MM.1S (cell line): ENCODE results near the gene WNT5A.
"Not testable (repeated sequence)": the region's sequence is repeated elsewhere in the genome, so short reads cannot be mapped to it uniquely, and the experiment has no call there.

ENCODE experiments used
- DNase-seq: peaks from one replicate; pipeline ENCODE4 v3.0.0-alpha.2; 2015
- H2AFZ ChIP-seq: fragments of 300-600 bp; sonication (generic); 2 replicates; pipeline ENCODE4 v1.6.0; 2016; ENCODE audit warnings: antibody characterized with exemption, low read length
- H3F3A ChIP-seq: fragments of 300-600 bp; sonication (generic); 2 replicates; pipeline ENCODE4 v1.6.1; 2016; ENCODE audit warnings: mild to moderate bottlenecking, antibody characterized with exemption, low read length, moderate library complexity, mixed read lengths; ENCODE audit not compliant: insufficient read depth
- H3K27ac ChIP-seq: fragments of 300-600 bp; sonication (generic); 2 replicates; pipeline ENCODE4 v1.5.1; 2016; ENCODE audit warnings: mild to moderate bottlenecking, low read length
- H3K27me3 ChIP-seq: fragments of 300-600 bp; sonication (generic); replicated peaks from 2 replicates; pipeline ENCODE4 v1.6.0; 2016; ENCODE audit warnings: low read length; ENCODE audit not compliant: insufficient read depth
- H3K36me3 ChIP-seq: fragments of 300-600 bp; sonication (generic); replicated peaks from 2 replicates; pipeline ENCODE4 v1.6.1; 2016; ENCODE audit warnings: mild to moderate bottlenecking, low read length, mixed read lengths; ENCODE audit not compliant: insufficient read depth
- H3K4me1 ChIP-seq: fragments of 300-600 bp; sonication (generic); 2 replicates; pipeline ENCODE4 v1.6.1; 2016; ENCODE audit warnings: low read length, mixed read lengths
- H3K4me2 ChIP-seq: fragments of 300-600 bp; sonication (generic); 2 replicates; pipeline ENCODE4 v1.6.0; 2016; ENCODE audit warnings: low read depth, low read length
- H3K4me3 ChIP-seq: fragments of 300-600 bp; sonication (generic); 2 replicates; pipeline ENCODE4 v1.5.1; 2016; ENCODE audit warnings: low read length, mixed read lengths
- H3K79me2 ChIP-seq: fragments of 300-600 bp; sonication (generic); 2 replicates; pipeline ENCODE4 v1.6.1; 2016; ENCODE audit warnings: mixed run types, low read length, mixed read lengths
- H3K9ac ChIP-seq: fragments of 300-600 bp; sonication (generic); 2 replicates; pipeline ENCODE4 v1.6.1; 2016; ENCODE audit warnings: low read length, mixed read lengths
- H3K9me2 ChIP-seq: fragments of 300-600 bp; sonication (generic); replicated peaks from 2 replicates; pipeline ENCODE4 v1.6.1; 2016; ENCODE audit warnings: mild to moderate bottlenecking, low read length, mixed read lengths; ENCODE audit not compliant: insufficient read depth
- H3K9me3 ChIP-seq: fragments of 300-600 bp; sonication (generic); replicated peaks from 2 replicates; pipeline ENCODE4 v1.6.1; 2016; ENCODE audit warnings: mild to moderate bottlenecking, low read length, mixed read lengths; ENCODE audit not compliant: insufficient read depth
- H4K20me1 ChIP-seq: fragments of 300-600 bp; sonication (generic); 2 replicates; pipeline ENCODE4 v1.6.1; 2016; ENCODE audit warnings: mild to moderate bottlenecking, low read length, moderate library complexity, mixed read lengths; ENCODE audit not compliant: insufficient read depth
- EZH2 ChIP-seq: fragments of 300-600 bp; sonication (generic); optimal IDR thresholded peaks from 2 replicates; pipeline ENCODE3; 2017; ENCODE audit warnings: low read depth, mild to moderate bottlenecking, antibody characterized with exemption, low read length, mixed read lengths
- EZH2phosphoT487 ChIP-seq: fragments of 300-600 bp; sonication (generic); IDR thresholded peaks from 2 replicates; pipeline ENCODE4 v1.6.1; 2018; ENCODE audit warnings: antibody characterized with exemption, low read length
- TF ChIP-seq, protein P1 (sequence below): fragments of 300-600 bp; sonication (generic); IDR thresholded peaks from 2 replicates; pipeline ENCODE4 v1.5.1; 2016; ENCODE audit warnings: antibody characterized with exemption, low read length, mixed read lengths

WNT5A gene

GRCh38 chr3:55507808-55508207 lies 20.7 kb upstream of the WNT5A start:
- Histone ChIP-seq H3K36me3 (no peaks in the 10 kb centered on the region), H3F3A (no peaks in the 10 kb centered on the region), H3K4me1 (no peaks in the 10 kb centered on the region), H3K9ac (no peak overlapping the region), H3K9me3 (no peaks in the 10 kb centered on the region), H3K27ac (no peak overlapping the region), H2AFZ (no peak overlapping the region), H3K4me2 (no peak overlapping the region), H3K79me2 (no peaks in the 10 kb centered on the region), H3K4me3 (no peak overlapping the region), H3K27me3 (no peaks in the 10 kb centered on the region), H3K9me2 (no peaks in the 10 kb centered on the region), H4K20me1 (no peaks in the 10 kb centered on the region)
- TF ChIP-seq EZH2phosphoT487 (no peak), EZH2 (no peak)
- TF ChIP-seq, protein P1, sequence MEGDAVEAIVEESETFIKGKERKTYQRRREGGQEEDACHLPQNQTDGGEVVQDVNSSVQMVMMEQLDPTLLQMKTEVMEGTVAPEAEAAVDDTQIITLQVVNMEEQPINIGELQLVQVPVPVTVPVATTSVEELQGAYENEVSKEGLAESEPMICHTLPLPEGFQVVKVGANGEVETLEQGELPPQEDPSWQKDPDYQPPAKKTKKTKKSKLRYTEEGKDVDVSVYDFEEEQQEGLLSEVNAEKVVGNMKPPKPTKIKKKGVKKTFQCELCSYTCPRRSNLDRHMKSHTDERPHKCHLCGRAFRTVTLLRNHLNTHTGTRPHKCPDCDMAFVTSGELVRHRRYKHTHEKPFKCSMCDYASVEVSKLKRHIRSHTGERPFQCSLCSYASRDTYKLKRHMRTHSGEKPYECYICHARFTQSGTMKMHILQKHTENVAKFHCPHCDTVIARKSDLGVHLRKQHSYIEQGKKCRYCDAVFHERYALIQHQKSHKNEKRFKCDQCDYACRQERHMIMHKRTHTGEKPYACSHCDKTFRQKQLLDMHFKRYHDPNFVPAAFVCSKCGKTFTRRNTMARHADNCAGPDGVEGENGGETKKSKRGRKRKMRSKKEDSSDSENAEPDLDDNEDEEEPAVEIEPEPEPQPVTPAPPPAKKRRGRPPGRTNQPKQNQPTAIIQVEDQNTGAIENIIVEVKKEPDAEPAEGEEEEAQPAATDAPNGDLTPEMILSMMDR, result no peak
- no peak for DNase-seq

DNA sequence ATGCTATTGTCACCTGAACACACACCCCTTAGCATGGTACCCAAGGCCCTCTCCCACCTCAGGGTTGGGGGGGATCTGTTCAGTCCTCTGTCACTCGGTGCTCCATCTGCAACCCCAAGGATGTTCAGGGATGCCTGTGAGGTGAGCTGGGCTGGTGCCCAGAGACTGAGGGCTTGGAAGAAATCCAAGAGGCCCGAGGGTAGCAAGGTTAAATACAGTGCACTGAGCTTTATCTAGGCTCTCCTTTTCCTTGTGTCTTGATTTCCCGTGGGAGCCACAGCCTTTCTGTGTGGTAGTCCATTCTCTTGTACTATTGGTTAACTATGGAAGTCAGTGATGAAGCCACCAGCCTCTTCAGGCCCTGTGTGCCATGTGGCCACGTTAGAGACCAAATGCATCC lies 18.7 kb upstream of the WNT5A start:
- H3K79me2 ChIP-seq, result no peaks in the 10 kb centered on the region
- DNase-seq, result no peak
- H3K9me3 ChIP-seq, result no peaks in the 10 kb centered on the region
- no peak overlapping the region for H3K4me3 ChIP-seq
- no peak overlapping the region for H3K9ac ChIP-seq
- no peaks in the 10 kb centered on the region for H4K20me1 ChIP-seq
- no peak overlapping the region for H3K27ac ChIP-seq
- H3K4me1 ChIP-seq, result no peaks in the 10 kb centered on the region
- H3K9me2 ChIP-seq, result no peaks in the 10 kb centered on the region
- H2AFZ ChIP-seq, result no peak overlapping the region
- H3F3A ChIP-seq, result no peaks in the 10 kb centered on the region
- TF ChIP-seq EZH2phosphoT487, result no peak
- no peak for TF ChIP-seq EZH2
- TF ChIP-seq, protein P1, result no peak
- no peaks in the 10 kb centered on the region for H3K36me3 ChIP-seq
- no peaks in the 10 kb centered on the region for H3K27me3 ChIP-seq
- no peak overlapping the region for H3K4me2 ChIP-seq

DNA sequence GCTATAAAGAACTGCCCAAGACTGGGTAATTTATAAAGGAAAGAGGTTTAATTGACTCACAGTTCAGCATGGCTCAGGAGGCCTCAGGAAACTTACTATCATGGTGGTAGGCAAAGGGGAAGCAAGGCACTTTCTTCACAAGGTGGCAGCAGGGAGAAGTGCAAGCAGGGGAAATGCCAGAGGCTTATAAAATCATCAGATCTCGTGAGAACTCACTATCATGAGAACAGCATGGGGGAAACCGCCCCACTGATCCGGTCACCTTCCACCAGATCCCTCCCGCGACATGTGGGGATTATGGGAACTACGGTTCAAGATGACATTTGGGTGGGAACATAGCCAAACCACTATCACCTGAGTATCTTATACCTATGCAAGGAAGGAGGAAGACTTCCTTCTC lies 18.0 kb upstream of the WNT5A start:
- not testable (repeated sequence) for H3K27me3 ChIP-seq, H3F3A ChIP-seq, H3K4me1 ChIP-seq, H3K4me2 ChIP-seq, H4K20me1 ChIP-seq, H3K79me2 ChIP-seq, H3K36me3 ChIP-seq, H3K9me2 ChIP-seq, H3K9me3 ChIP-seq, H3K4me3 ChIP-seq, H3K27ac ChIP-seq, H3K9ac ChIP-seq, H2AFZ ChIP-seq
- peak; percentile 48 for DNase-seq
- TF ChIP-seq, protein P1, result peak; percentile 32

DNA sequence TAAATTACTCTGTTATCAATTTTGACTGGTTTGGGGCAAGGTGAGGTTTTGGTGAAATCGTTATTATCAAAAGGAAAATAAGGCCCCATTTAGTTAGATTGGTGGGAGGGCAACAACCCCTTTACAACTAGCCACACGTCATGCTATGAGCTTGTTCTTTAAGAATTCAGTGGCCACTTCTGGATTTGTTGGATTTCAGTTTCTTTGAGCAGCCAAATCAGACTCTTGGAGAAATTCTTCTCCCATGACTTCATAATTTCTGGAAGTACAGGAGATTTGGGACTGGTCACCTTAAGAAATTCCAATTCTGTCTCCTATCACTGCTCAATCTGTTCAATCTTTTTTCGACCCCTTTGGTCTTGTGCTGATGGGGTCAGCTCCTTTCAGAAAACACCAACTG lies 14.8 kb upstream of the WNT5A start:
- no peaks in the 10 kb centered on the region for H3K4me1 ChIP-seq
- no peaks in the 10 kb centered on the region for H3F3A ChIP-seq
- DNase-seq, result no peak
- no peak overlapping the region for H3K4me2 ChIP-seq
- H2AFZ ChIP-seq, result no peak overlapping the region
- no peaks in the 10 kb centered on the region for H3K9me3 ChIP-seq
- H3K27ac ChIP-seq, result no peak overlapping the region
- no peak overlapping the region for H3K9ac ChIP-seq
- H3K27me3 ChIP-seq, result no peaks in the 10 kb centered on the region
- no peak overlapping the region for H3K4me3 ChIP-seq
- no peaks in the 10 kb centered on the region for H3K79me2 ChIP-seq
- H3K9me2 ChIP-seq, result no peaks in the 10 kb centered on the region
- H4K20me1 ChIP-seq, result no peaks in the 10 kb centered on the region
- no peak for TF ChIP-seq EZH2phosphoT487
- no peak for TF ChIP-seq EZH2
- TF ChIP-seq, protein P1, result no peak
- no peaks in the 10 kb centered on the region for H3K36me3 ChIP-seq
